ENCODE data around the gene ZBTB17.

Gene ZBTB17

GRCh38 chr1:15992187-15992553 is 16.3 kb upstream of the ZBTB17 start:
- no peak for TF ChIP-seq CTCF (conservative IDR thresholded peaks at IDR 0.05)
- H3K27ac ChIP-seq, result no peak overlapping the region

- H3K27ac ChIP-seq, result no peak overlapping the region
- no peak for TF ChIP-seq CTCF (conservative IDR thresholded peaks at IDR 0.05)
These were observed 15.7 kb upstream of the ZBTB17 start for GRCh38 chr1:15991427-15992186.

GRCh38 chr1:15989776-15990175 is 13.9 kb upstream of the ZBTB17 start:
- H3K27ac ChIP-seq, result no peak overlapping the region
- TF ChIP-seq CTCF (conservative IDR thresholded peaks at IDR 0.05), result no peak

- no peak for TF ChIP-seq CTCF (conservative IDR thresholded peaks at IDR 0.05)
- no peak overlapping the region for H3K27ac ChIP-seq
These were observed 13.2 kb upstream of the ZBTB17 start for GRCh38 chr1:15988856-15989736.

- no peak overlapping the region for H3K27ac ChIP-seq
- TF ChIP-seq CTCF (conservative IDR thresholded peaks at IDR 0.05), result no peak
These were observed 9.9 kb upstream of the ZBTB17 start for GRCh38 chr1:15985611-15986297.

GRCh38 chr1:15983275-15983674 is 7.4 kb upstream of the ZBTB17 start:
- no peak overlapping the region for H3K27ac ChIP-seq

More at GRCh38 chr1:15983275-15983674, 7.4 kb upstream of the ZBTB17 start:
- TF ChIP-seq CTCF (conservative IDR thresholded peaks at IDR 0.05), result no peak
